GM23338 (cell line): ENCODE results near the gene NEMP1. TPM values are rescaled to one million over a fixed set of nuclear protein-coding genes. Genes with fewer than 3 reads are reported as not detected.
A peak's percentile ranks its signal among the peaks of the same experiment; 100 is the strongest.

ENCODE experiments used
- ATAC-seq: fragments of 200-7000 bp; cut with Tn5 transposase; 3 replicates; pipeline ENCODE4 v1.9.1; 2020
- DNase-seq: peaks from one replicate; pipeline ENCODE4 v3.0.0-alpha.2; 2015; ENCODE audit warnings: low spot score
- H2AFZ ChIP-seq: fragments of 200-600 bp; sonication (generic); 2 replicates; pipeline ENCODE4 v1.8.0; 2016; ENCODE audit warnings: antibody characterized with exemption, mild to moderate bottlenecking, moderate library complexity
- H3F3A ChIP-seq: fragments of 200-600 bp; sonication (generic); replicated peaks from 2 replicates; pipeline ENCODE4 v1.8.0; 2017; ENCODE audit warnings: antibody characterized with exemption, mixed run types, low read depth
- H3K27ac ChIP-seq: fragments of 200-600 bp; sonication (generic); 2 replicates; pipeline ENCODE4 v1.6.1; 2016; ENCODE audit warnings: low read depth
- H3K27me3 ChIP-seq: fragments of 200-600 bp; sonication (generic); 2 replicates; pipeline ENCODE4 v1.8.0; 2016; ENCODE audit warnings: mild to moderate bottlenecking, mixed run types, moderate library complexity; ENCODE audit not compliant: insufficient read depth
- H3K36me3 ChIP-seq: fragments of 200-600 bp; sonication (generic); 2 replicates; pipeline ENCODE4 v1.8.0; 2016; ENCODE audit warnings: mild to moderate bottlenecking; ENCODE audit not compliant: insufficient read depth
- H3K4me1 ChIP-seq: fragments of 200-600 bp; sonication (generic); 2 replicates; pipeline ENCODE4 v1.8.0; 2016; ENCODE audit warnings: mild to moderate bottlenecking, moderate library complexity; ENCODE audit not compliant: insufficient read depth
- H3K4me2 ChIP-seq: fragments of 200-600 bp; sonication (generic); 2 replicates; pipeline ENCODE4 v1.7.1; 2017; ENCODE audit warnings: mixed run types
- H3K4me3 ChIP-seq: fragments of 200-600 bp; sonication (generic); 2 replicates; pipeline ENCODE4 v1.6.1; 2016; ENCODE audit warnings: mixed run types
- H3K79me2 ChIP-seq: fragments of 200-600 bp; sonication (generic); replicated peaks from 2 replicates; pipeline ENCODE4 v1.8.0; 2017; ENCODE audit warnings: mild to moderate bottlenecking; ENCODE audit not compliant: insufficient read depth
- H3K9me2 ChIP-seq: fragments of 200-600 bp; sonication (generic); 2 replicates; pipeline ENCODE4 v1.8.0; 2017; ENCODE audit not compliant: insufficient read depth
- H4K20me1 ChIP-seq: fragments of 200-600 bp; sonication (generic); replicated peaks from 2 replicates; pipeline ENCODE4 v1.8.0; 2017; ENCODE audit warnings: mild to moderate bottlenecking; ENCODE audit not compliant: insufficient read depth
- H3K27ac Mint-ChIP-seq: 2 replicates; pipeline ENCODE4 v1.8.0; 2020; ENCODE audit warnings: inconsistent platforms, mild to moderate bottlenecking, moderate library complexity, mixed read lengths
- H3K27me3 Mint-ChIP-seq: 3 replicates; pipeline ENCODE4 v1.8.0; 2022; ENCODE audit warnings: low read depth, mild to moderate bottlenecking, moderate library complexity, mixed read lengths, inconsistent platforms; ENCODE audit not compliant: insufficient read depth, poor library complexity
- H3K36me3 Mint-ChIP-seq: 3 replicates; pipeline ENCODE4 v1.8.0; 2021; ENCODE audit warnings: low read depth, mild to moderate bottlenecking, inconsistent platforms, moderate library complexity, mixed read lengths
- H3K4me1 Mint-ChIP-seq: 3 replicates; pipeline ENCODE4 v1.8.0; 2020; ENCODE audit warnings: mild to moderate bottlenecking, inconsistent platforms, mixed read lengths
- H3K4me3 Mint-ChIP-seq: 3 replicates; pipeline ENCODE4 v1.8.0; 2021; ENCODE audit warnings: moderate library complexity, mild to moderate bottlenecking, inconsistent platforms, mixed read lengths
- H3K9me3 Mint-ChIP-seq: 3 replicates; pipeline ENCODE4 v1.8.0; 2020; ENCODE audit warnings: moderate library complexity, mild to moderate bottlenecking, inconsistent platforms, mixed read lengths
- CREB1 ChIP-seq: fragments of 250-450 bp; sonication (Bioruptor Pico); IDR thresholded peaks from 2 replicates; pipeline ENCODE4 v1.5.0; 2020; ENCODE audit warnings: low read depth, mild to moderate bottlenecking, moderate library complexity
- ETS1 ChIP-seq: IDR thresholded peaks from 2 replicates; pipeline ENCODE4 v1.6.1; 2016; ENCODE audit warnings: antibody characterized with exemption
- EZH2 ChIP-seq: fragments of 200-600 bp; sonication (generic); IDR thresholded peaks from one replicate; pipeline ENCODE4 v1.8.0; 2017; ENCODE audit warnings: antibody characterized with exemption, mild to moderate bottlenecking, low read depth; ENCODE audit not compliant: unreplicated experiment
- EZH2phosphoT487 ChIP-seq: fragments of 200-600 bp; sonication (generic); IDR thresholded peaks from one replicate; pipeline ENCODE4 v1.8.1; 2018; ENCODE audit warnings: antibody characterized with exemption; ENCODE audit not compliant: unreplicated experiment
- JUNB ChIP-seq: IDR thresholded peaks from one replicate; pipeline ENCODE4 v1.6.1; 2016; ENCODE audit warnings: antibody characterized with exemption; ENCODE audit not compliant: unreplicated experiment
- STAT1 ChIP-seq: IDR thresholded peaks from one replicate; pipeline ENCODE4 v1.6.1; 2016; ENCODE audit warnings: antibody characterized with exemption; ENCODE audit not compliant: unreplicated experiment
- ZNF114 ChIP-seq: fragments of 250-450 bp; sonication (Bioruptor Pico); IDR thresholded peaks from 2 replicates; pipeline ENCODE4 v1.5.0; 2020; ENCODE audit warnings: mild to moderate bottlenecking, moderate library complexity
- ZNF331 ChIP-seq: fragments of 250-450 bp; sonication (Bioruptor Pico); IDR thresholded peaks from 2 replicates; pipeline ENCODE4 v1.5.0; 2020; ENCODE audit warnings: low read depth, mild to moderate bottlenecking, moderate library complexity
- polyA plus RNA-seq: library from polyadenylated mRNA; unstranded; fragments of >200 nt; fragmentation: Nextera tagmentation; extraction: Ambion mirVana; gene quantifications from 2 replicates; pipeline ENCODE4 v1.2.1, GENCODE V29; 2016
- total RNA-seq: library from RNA; depleted of rRNA; stranded (reverse); fragments of >200 nt; shearing (Covaris generic); gene quantifications from 2 replicates; pipeline ENCODE4 v1.2.3, GENCODE V29; 2014
- TF ChIP-seq, protein P1 (sequence below): fragments of 250-450 bp; sonication (Bioruptor Pico); IDR thresholded peaks from 2 replicates; pipeline ENCODE4 v1.5.0; 2020; ENCODE audit warnings: mild to moderate bottlenecking, moderate library complexity

The NEMP1 gene
- total and polyA plus RNA-seq, 2 experiments from 2014 or later = 11.9 to 35.0 TPM

GRCh38 chr12:57096099-57096572 lies 17.5 kb upstream of the NEMP1 start:
- H3K4me2 ChIP-seq = no peak overlapping the region
- no peaks in the 10 kb centered on the region for H3K9me2 ChIP-seq
- no peaks in the 10 kb centered on the region for H3K36me3 ChIP-seq
- H3K27ac Mint-ChIP-seq = peak overlapping the region; percentile 96
- H2AFZ ChIP-seq = no peak overlapping the region
- no peak overlapping the region for H3K27ac ChIP-seq
- no peaks in the 10 kb centered on the region for H3K9me3 Mint-ChIP-seq
- H3K36me3 Mint-ChIP-seq = peaks cover 58% of the 10 kb centered on the region
- no peak overlapping the region for H3K4me3 ChIP-seq
- DNase-seq (no peak), ATAC-seq (no peak)
- peaks cover 27% of the 10 kb centered on the region for H3K4me1 ChIP-seq
- no peaks in the 10 kb centered on the region; the same call in 1 of the 2 replicates for H4K20me1 ChIP-seq
- no peak overlapping the region for H3K4me3 Mint-ChIP-seq
- no peaks in the 10 kb centered on the region for H3K79me2 ChIP-seq
- peaks cover 30% of the 10 kb centered on the region for H3K27me3 Mint-ChIP-seq
- no peaks in the 10 kb centered on the region for H3K27me3 ChIP-seq
- H3F3A ChIP-seq = peaks cover 10% of the 10 kb centered on the region; the same call in 1 of the 2 replicates
- peaks cover 49% of the 10 kb centered on the region for H3K4me1 Mint-ChIP-seq
- TF ChIP-seq, protein P1, sequence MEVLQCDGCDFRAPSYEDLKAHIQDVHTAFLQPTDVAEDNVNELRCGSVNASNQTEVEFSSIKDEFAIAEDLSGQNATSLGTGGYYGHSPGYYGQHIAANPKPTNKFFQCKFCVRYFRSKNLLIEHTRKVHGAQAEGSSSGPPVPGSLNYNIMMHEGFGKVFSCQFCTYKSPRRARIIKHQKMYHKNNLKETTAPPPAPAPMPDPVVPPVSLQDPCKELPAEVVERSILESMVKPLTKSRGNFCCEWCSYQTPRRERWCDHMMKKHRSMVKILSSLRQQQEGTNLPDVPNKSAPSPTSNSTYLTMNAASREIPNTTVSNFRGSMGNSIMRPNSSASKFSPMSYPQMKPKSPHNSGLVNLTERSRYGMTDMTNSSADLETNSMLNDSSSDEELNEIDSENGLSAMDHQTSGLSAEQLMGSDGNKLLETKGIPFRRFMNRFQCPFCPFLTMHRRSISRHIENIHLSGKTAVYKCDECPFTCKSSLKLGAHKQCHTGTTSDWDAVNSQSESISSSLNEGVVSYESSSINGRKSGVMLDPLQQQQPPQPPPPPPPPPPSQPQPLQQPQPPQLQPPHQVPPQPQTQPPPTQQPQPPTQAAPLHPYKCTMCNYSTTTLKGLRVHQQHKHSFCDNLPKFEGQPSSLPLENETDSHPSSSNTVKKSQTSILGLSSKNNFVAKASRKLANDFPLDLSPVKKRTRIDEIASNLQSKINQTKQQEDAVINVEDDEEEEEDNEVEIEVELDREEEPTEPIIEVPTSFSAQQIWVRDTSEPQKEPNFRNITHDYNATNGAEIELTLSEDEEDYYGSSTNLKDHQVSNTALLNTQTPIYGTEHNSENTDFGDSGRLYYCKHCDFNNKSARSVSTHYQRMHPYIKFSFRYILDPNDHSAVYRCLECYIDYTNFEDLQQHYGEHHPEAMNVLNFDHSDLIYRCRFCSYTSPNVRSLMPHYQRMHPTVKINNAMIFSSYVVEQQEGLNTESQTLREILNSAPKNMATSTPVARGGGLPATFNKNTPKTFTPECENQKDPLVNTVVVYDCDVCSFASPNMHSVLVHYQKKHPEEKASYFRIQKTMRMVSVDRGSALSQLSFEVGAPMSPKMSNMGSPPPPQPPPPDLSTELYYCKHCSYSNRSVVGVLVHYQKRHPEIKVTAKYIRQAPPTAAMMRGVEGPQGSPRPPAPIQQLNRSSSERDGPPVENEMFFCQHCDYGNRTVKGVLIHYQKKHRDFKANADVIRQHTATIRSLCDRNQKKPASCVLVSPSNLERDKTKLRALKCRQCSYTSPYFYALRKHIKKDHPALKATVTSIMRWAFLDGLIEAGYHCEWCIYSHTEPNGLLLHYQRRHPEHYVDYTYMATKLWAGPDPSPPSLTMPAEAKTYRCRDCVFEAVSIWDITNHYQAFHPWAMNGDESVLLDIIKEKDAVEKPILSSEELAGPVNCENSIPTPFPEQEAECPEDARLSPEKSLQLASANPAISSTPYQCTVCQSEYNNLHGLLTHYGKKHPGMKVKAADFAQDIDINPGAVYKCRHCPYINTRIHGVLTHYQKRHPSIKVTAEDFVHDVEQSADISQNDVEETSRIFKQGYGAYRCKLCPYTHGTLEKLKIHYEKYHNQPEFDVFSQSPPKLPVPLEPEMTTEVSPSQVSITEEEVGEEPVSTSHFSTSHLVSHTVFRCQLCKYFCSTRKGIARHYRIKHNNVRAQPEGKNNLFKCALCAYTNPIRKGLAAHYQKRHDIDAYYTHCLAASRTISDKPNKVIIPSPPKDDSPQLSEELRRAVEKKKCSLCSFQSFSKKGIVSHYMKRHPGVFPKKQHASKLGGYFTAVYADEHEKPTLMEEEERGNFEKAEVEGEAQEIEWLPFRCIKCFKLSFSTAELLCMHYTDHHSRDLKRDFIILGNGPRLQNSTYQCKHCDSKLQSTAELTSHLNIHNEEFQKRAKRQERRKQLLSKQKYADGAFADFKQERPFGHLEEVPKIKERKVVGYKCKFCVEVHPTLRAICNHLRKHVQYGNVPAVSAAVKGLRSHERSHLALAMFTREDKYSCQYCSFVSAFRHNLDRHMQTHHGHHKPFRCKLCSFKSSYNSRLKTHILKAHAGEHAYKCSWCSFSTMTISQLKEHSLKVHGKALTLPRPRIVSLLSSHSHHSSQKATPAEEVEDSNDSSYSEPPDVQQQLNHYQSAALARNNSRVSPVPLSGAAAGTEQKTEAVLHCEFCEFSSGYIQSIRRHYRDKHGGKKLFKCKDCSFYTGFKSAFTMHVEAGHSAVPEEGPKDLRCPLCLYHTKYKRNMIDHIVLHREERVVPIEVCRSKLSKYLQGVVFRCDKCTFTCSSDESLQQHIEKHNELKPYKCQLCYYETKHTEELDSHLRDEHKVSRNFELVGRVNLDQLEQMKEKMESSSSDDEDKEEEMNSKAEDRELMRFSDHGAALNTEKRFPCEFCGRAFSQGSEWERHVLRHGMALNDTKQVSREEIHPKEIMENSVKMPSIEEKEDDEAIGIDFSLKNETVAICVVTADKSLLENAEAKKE (CRISPR knock-in tag) = no peak
- TF ChIP-seq EZH2 = no peak
- TF ChIP-seq ZNF331 (CRISPR knock-in tag) = no peak
- TF ChIP-seq STAT1 = no peak
- no peak for TF ChIP-seq ZNF114 (CRISPR knock-in tag)
- TF ChIP-seq EZH2phosphoT487 = no peak

DNA sequence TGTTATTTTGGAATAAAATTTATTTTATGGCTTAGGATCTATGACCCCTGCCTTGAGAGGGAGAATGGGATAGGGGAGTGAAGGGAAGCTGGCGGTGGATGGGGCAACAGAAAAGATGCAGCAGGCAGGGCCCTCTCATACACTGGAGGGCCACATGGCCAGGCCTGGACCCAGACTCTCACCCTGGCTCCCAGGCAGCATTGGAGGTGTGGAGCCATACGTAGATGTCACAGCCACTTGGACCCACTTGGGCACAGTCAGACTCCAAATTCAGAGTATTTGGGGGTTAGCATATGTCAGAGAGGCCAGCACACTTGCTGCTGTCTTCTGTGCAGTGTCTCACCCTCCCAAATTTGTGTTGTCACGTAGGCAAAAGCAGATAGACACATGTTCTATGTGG lies 16.8 kb upstream of the NEMP1 start:
- H3K4me2 ChIP-seq = no peak overlapping the region
- H3K4me3 ChIP-seq = no peak overlapping the region
- DNase-seq (no peak), ATAC-seq (no peak)
- H3F3A ChIP-seq = peaks cover 10% of the 10 kb centered on the region; the same call in 1 of the 2 replicates
- H3K27me3 ChIP-seq = no peaks in the 10 kb centered on the region
- Mint-ChIP-seq H3K4me1 (peaks cover 56% of the 10 kb centered on the region), H3K4me3 (no peak overlapping the region; the same call in 2 of the 3 replicates), H3K27ac (peak overlapping the region; percentile 95), H3K9me3 (no peaks in the 10 kb centered on the region), H3K36me3 (peaks cover 65% of the 10 kb centered on the region), H3K27me3 (peaks cover 34% of the 10 kb centered on the region)
- no peaks in the 10 kb centered on the region for H3K36me3 ChIP-seq
- H4K20me1 ChIP-seq = no peaks in the 10 kb centered on the region; the same call in 1 of the 2 replicates
- no peaks in the 10 kb centered on the region for H3K9me2 ChIP-seq
- peaks cover 3% of the 10 kb centered on the region; the same call in 1 of the 2 replicates for H3K79me2 ChIP-seq
- H3K4me1 ChIP-seq = peaks cover 27% of the 10 kb centered on the region
- H3K27ac ChIP-seq = peak overlapping the region; percentile 72; the same call in 1 of the 2 replicates
- H2AFZ ChIP-seq = no peak overlapping the region
- TF ChIP-seq CREB1 (no peak), EZH2 (no peak), STAT1 (no peak), EZH2phosphoT487 (no peak), ZNF114 (CRISPR knock-in tag) (no peak), JUNB (no peak), ETS1 (no peak)
